GM18526 (cell line): ENCODE data around the gene TTC39A.

ENCODE experiments used
- POLR2A ChIP-seq: IDR thresholded peaks from 3 replicates; pipeline ENCODE4 v1.6.1; 2011; ENCODE audit not compliant: insufficient read length; ENCODE audit errors: extremely low read depth

TTC39A gene

GRCh38 chr1:51344602-51345299, 14.4 kb upstream of the TTC39A start:
- no peak for TF ChIP-seq POLR2A

GRCh38 chr1:51344276-51344601, 13.9 kb upstream of the TTC39A start:
- no peak for TF ChIP-seq POLR2A

- no peak for TF ChIP-seq POLR2A
These were observed 13.3 kb upstream of the TTC39A start for GRCh38 chr1:51343624-51344023.

- TF ChIP-seq POLR2A, result no peak
These were observed 12.3 kb upstream of the TTC39A start for GRCh38 chr1:51342591-51343206.

GRCh38 chr1:51341876-51342496, 11.6 kb upstream of the TTC39A start:
- no peak for TF ChIP-seq POLR2A

GRCh38 chr1:51340380-51340779, 10.0 kb upstream of the TTC39A start:
- TF ChIP-seq POLR2A, result no peak

GRCh38 chr1:51336711-51337110, 6.3 kb upstream of the TTC39A start:
- TF ChIP-seq POLR2A, result no peak

- TF ChIP-seq POLR2A, result no peak
These were observed 5.6 kb upstream of the TTC39A start for GRCh38 chr1:51336004-51336403.

GRCh38 chr1:51331206-51332100, 1.1 kb upstream of the TTC39A start:
- TF ChIP-seq POLR2A, result no peak

- no peak for TF ChIP-seq POLR2A
These were observed 678 bp downstream of the TTC39A start for GRCh38 chr1:51329443-51330325.

GRCh38 chr1:51328926-51329325, 1.4 kb downstream of the TTC39A start:
- TF ChIP-seq POLR2A, result no peak

GRCh38 chr1:51328279-51328678, 2.1 kb downstream of the TTC39A start:
- TF ChIP-seq POLR2A, result no peak

- no peak for TF ChIP-seq POLR2A
These were observed 3.0 kb downstream of the TTC39A start for GRCh38 chr1:51327386-51327785.

GRCh38 chr1:51326839-51327238, 3.5 kb downstream of the TTC39A start:
- no peak for TF ChIP-seq POLR2A
